Loucy (cell line): ENCODE data around the gene DNMBP.

Experiments used
- H2AFZ ChIP-seq: fragments of 200-600 bp; sonication (generic); 2 replicates; pipeline ENCODE4 v1.6.0; 2016; ENCODE audit warnings: antibody characterized with exemption, mild to moderate bottlenecking, low read length, moderate library complexity
- H3F3A ChIP-seq: fragments of 200-600 bp; 2 replicates; pipeline ENCODE4 v1.6.0; 2016; ENCODE audit warnings: antibody characterized with exemption, low read depth, mild to moderate bottlenecking
- H3K27me3 ChIP-seq: fragments of 200-600 bp; sonication (generic); 2 replicates; pipeline ENCODE4 v1.6.1; 2014; ENCODE audit warnings: low read length, mild to moderate bottlenecking; ENCODE audit not compliant: insufficient read depth, poor library complexity, severe bottlenecking
- H3K36me3 ChIP-seq: fragments of 200-600 bp; sonication (generic); 2 replicates; pipeline ENCODE4 v1.6.1; 2016; ENCODE audit warnings: low read length; ENCODE audit not compliant: insufficient read depth
- H3K4me1 ChIP-seq: fragments of 200-600 bp; sonication (generic); 2 replicates; pipeline ENCODE4 v1.5.1; 2014; ENCODE audit warnings: low read length, mild to moderate bottlenecking; ENCODE audit not compliant: insufficient read depth, poor library complexity, severe bottlenecking
- H3K4me2 ChIP-seq: fragments of 200-600 bp; sonication (generic); 2 replicates; pipeline ENCODE4 v1.6.0; 2014; ENCODE audit warnings: antibody characterized with exemption, low read length, low read depth, mild to moderate bottlenecking; ENCODE audit not compliant: poor library complexity, severe bottlenecking
- H3K4me3 ChIP-seq: fragments of 200-600 bp; sonication (generic); 2 replicates; pipeline ENCODE4 v1.5.1; 2014; ENCODE audit warnings: low read length, mild to moderate bottlenecking, mixed read lengths; ENCODE audit not compliant: poor library complexity, severe bottlenecking
- H3K79me2 ChIP-seq: fragments of 200-600 bp; sonication (generic); 2 replicates; pipeline ENCODE4 v1.6.1; 2014; ENCODE audit warnings: low read length; ENCODE audit not compliant: insufficient read depth
- H3K9ac ChIP-seq: fragments of 200-600 bp; sonication (generic); 2 replicates; pipeline ENCODE4 v1.6.0; 2014; ENCODE audit warnings: mild to moderate bottlenecking, low read depth, low read length, moderate library complexity; ENCODE audit not compliant: poor library complexity, severe bottlenecking
- H3K9me2 ChIP-seq: fragments of 200-600 bp; sonication (generic); replicated peaks from 2 replicates; pipeline ENCODE4 v1.6.1; 2016; ENCODE audit warnings: low read depth, low read length, mixed read lengths
- H3K9me3 ChIP-seq: fragments of 200-600 bp; sonication (generic); 2 replicates; pipeline ENCODE4 v1.6.1; 2014; ENCODE audit warnings: mild to moderate bottlenecking, antibody characterized with exemption, low read length, low read depth; ENCODE audit not compliant: insufficient read depth
- H4K20me1 ChIP-seq: fragments of 200-600 bp; sonication (generic); 2 replicates; pipeline ENCODE4 v1.6.0; 2014; ENCODE audit warnings: antibody characterized with exemption, low read length, mild to moderate bottlenecking; ENCODE audit not compliant: insufficient read depth, poor library complexity, severe bottlenecking
- CTCF ChIP-seq: fragments of 200-600 bp; sonication (generic); conservative IDR thresholded peaks from 2 replicates; pipeline ENCODE4 v1.5.1; 2014; ENCODE audit warnings: mild to moderate bottlenecking, antibody characterized with exemption, low read length
- EZH2phosphoT487 ChIP-seq: fragments of 200-600 bp; IDR thresholded peaks from 2 replicates; pipeline ENCODE4 v1.6.1; 2018; ENCODE audit warnings: antibody characterized with exemption, mild to moderate bottlenecking, moderate library complexity, borderline replicate concordance

The DNMBP gene

GRCh38 chr10:99995713-99996112 lies 14.0 kb downstream of the DNMBP start:
- Histone ChIP-seq H3K4me2 (no peak overlapping the region), H3K4me1 (peaks cover 17% of the 10 kb centered on the region), H3K9ac (no peak overlapping the region), H3F3A (no peaks in the 10 kb centered on the region), H3K79me2 (no peaks in the 10 kb centered on the region), H3K9me2 (no peaks in the 10 kb centered on the region), H3K36me3 (no peaks in the 10 kb centered on the region), H3K27me3 (no peaks in the 10 kb centered on the region), H2AFZ (no peak overlapping the region), H4K20me1 (no peaks in the 10 kb centered on the region), H3K4me3 (no peak overlapping the region), H3K9me3 (no peaks in the 10 kb centered on the region)
- TF ChIP-seq CTCF (no peak), EZH2phosphoT487 (no peak)

GRCh38 chr10:99995269-99995668 lies 14.5 kb downstream of the DNMBP start:
- TF ChIP-seq CTCF (no peak), EZH2phosphoT487 (no peak)
- no peak overlapping the region for H2AFZ ChIP-seq
- H3K79me2 ChIP-seq = no peaks in the 10 kb centered on the region
- no peak overlapping the region for H3K4me3 ChIP-seq
- no peaks in the 10 kb centered on the region for H3K9me2 ChIP-seq
- no peaks in the 10 kb centered on the region for H3K36me3 ChIP-seq
- H3F3A ChIP-seq = no peaks in the 10 kb centered on the region
- peaks cover 17% of the 10 kb centered on the region for H3K4me1 ChIP-seq
- H3K9me3 ChIP-seq = no peaks in the 10 kb centered on the region
- H4K20me1 ChIP-seq = no peaks in the 10 kb centered on the region
- H3K9ac ChIP-seq = no peak overlapping the region
- no peak overlapping the region for H3K4me2 ChIP-seq
- no peaks in the 10 kb centered on the region for H3K27me3 ChIP-seq

GRCh38 chr10:99994801-99995200 lies 14.9 kb downstream of the DNMBP start:
- Histone ChIP-seq H3K9me2 (no peaks in the 10 kb centered on the region), H2AFZ (no peak overlapping the region), H4K20me1 (no peaks in the 10 kb centered on the region), H3F3A (no peaks in the 10 kb centered on the region), H3K9me3 (no peaks in the 10 kb centered on the region), H3K9ac (no peak overlapping the region), H3K27me3 (no peaks in the 10 kb centered on the region), H3K36me3 (no peaks in the 10 kb centered on the region), H3K79me2 (no peaks in the 10 kb centered on the region), H3K4me3 (peak overlapping the region; percentile 24), H3K4me1 (peaks cover 17% of the 10 kb centered on the region), H3K4me2 (peak overlapping the region; percentile 55)
- TF ChIP-seq EZH2phosphoT487 (no peak), CTCF (no peak)
